Keratinocyte (primary cell): ENCODE data around the gene SPR. TPM values are rescaled to one million over a fixed set of nuclear protein-coding genes. Genes with fewer than 3 reads are reported as not detected.

Source experiments
- DNase-seq: peaks from one replicate; pipeline ENCODE4 v3.0.0-alpha.2; 2011; ENCODE audit warnings: low read depth, missing footprints, low spot score
- FAIRE-seq: peaks from 2 replicates; lab custom pipeline; 2011; peaks lifted over from hg19 to GRCh38; lab: Jason Lieb, UNC
- H2AFZ ChIP-seq: 2 replicates; pipeline ENCODE4 v1.6.0; 2012; ENCODE audit warnings: low read length, control low read depth, inconsistent platforms; ENCODE audit not compliant: control insufficient read depth
- H3K27ac ChIP-seq: 2 replicates; pipeline ENCODE4 v1.5.1; 2011; ENCODE audit warnings: low read length; ENCODE audit not compliant: control insufficient read depth, insufficient read depth
- H3K27me3 ChIP-seq: 3 replicates; pipeline ENCODE4 v1.6.0; 2011; ENCODE audit warnings: low read length; ENCODE audit not compliant: control insufficient read depth, insufficient read depth; ENCODE audit errors: extremely low read depth
- H3K36me3 ChIP-seq, 2 experiments: 2 replicates in 1 of 2; 3 replicates in 1 of 2; pipeline ENCODE4 v1.5.1; 2011; ENCODE audit warnings: low read length in 2 of 2, mild to moderate bottlenecking in 1 of 2; ENCODE audit not compliant: control insufficient read depth in 2 of 2, insufficient read depth in 2 of 2; ENCODE audit errors: extremely low read depth in 1 of 2
- H3K4me1 ChIP-seq: 3 replicates; pipeline ENCODE4 v1.5.1; 2011; ENCODE audit warnings: low read length; ENCODE audit not compliant: control insufficient read depth, insufficient read depth; ENCODE audit errors: extremely low read depth
- H3K4me2 ChIP-seq: 3 replicates; pipeline ENCODE4 v1.6.0; 2011; ENCODE audit warnings: low read depth, low read length; ENCODE audit not compliant: control insufficient read depth, insufficient read depth; ENCODE audit errors: extremely low read depth
- H3K4me3 ChIP-seq, 3 experiments: fragments of 200-600 bp in 1 of 3; sonication (generic) in 1 of 3; 2 replicates in 2 of 3; 3 replicates in 1 of 3; pipeline ENCODE4 v1.5.1; 2011 to 2016; ENCODE audit warnings: low read length in 3 of 3, mild to moderate bottlenecking in 3 of 3, control low read depth in 2 of 3, inconsistent platforms in 1 of 3, low read depth in 1 of 3, mixed read lengths in 1 of 3, mixed run types in 1 of 3, moderate library complexity in 1 of 3; ENCODE audit not compliant: control insufficient read depth in 2 of 3, insufficient read depth in 2 of 3; ENCODE audit errors: extremely low read depth in 1 of 3
- H3K79me2 ChIP-seq: 2 replicates; pipeline ENCODE4 v1.6.0; 2012; ENCODE audit warnings: low read length; ENCODE audit not compliant: control insufficient read depth, insufficient read depth
- H3K9ac ChIP-seq: 3 replicates; pipeline ENCODE4 v1.6.0; 2011; ENCODE audit warnings: low read length; ENCODE audit not compliant: control insufficient read depth, insufficient read depth; ENCODE audit errors: extremely low read depth
- H3K9me1 ChIP-seq: 3 replicates; pipeline ENCODE4 v1.6.0; 2011; ENCODE audit warnings: low read length; ENCODE audit not compliant: control insufficient read depth, insufficient read depth; ENCODE audit errors: extremely low read depth
- H3K9me3 ChIP-seq: 2 replicates; pipeline ENCODE4 v1.5.1; 2012; ENCODE audit warnings: low read depth, low read length; ENCODE audit not compliant: control insufficient read depth
- H4K20me1 ChIP-seq: 3 replicates; pipeline ENCODE4 v1.6.0; 2011; ENCODE audit warnings: low read length; ENCODE audit not compliant: control insufficient read depth, insufficient read depth; ENCODE audit errors: extremely low read depth
- EZH2 ChIP-seq: IDR thresholded peaks from one replicate; pipeline ENCODE4 v1.6.1; 2012; ENCODE audit warnings: inconsistent platforms, mild to moderate bottlenecking, low read length, moderate library complexity
- dilution Hi-C: fragments of 300-500 bp; cut with MboI; formaldehyde crosslinking; loops from one replicate; pipeline ENCODE4 v1.7.0; 2020; ENCODE audit warnings: low sequenced_read_pairs; ENCODE audit not compliant: extremely low pct_ligation_motif_present
- polyA plus RNA-seq, 5 experiments: library from polyadenylated mRNA; depleted of rRNA in 3 of 5; stranded (reverse) in 3 of 5; stranded (forward) in 1 of 5; unstranded in 1 of 5; fragments of >200 nt; gene quantifications; 1 replicate in 1 of 5; 2 replicates in 3 of 5; 3 replicates in 1 of 5; pipeline versions ENCODE4 v1.2.1 to v1.2.3, GENCODE V29; 2011 to 2012; ENCODE audit warnings: missing spikeins in 2 of 5, low read depth in 1 of 5, low replicate concordance in 1 of 5
- TF ChIP-seq, protein P1 (sequence below), 3 experiments: IDR thresholded peaks in 1 of 3; conservative IDR thresholded peaks in 1 of 3; optimal IDR thresholded peaks in 1 of 3; 2 replicates in 2 of 3; 3 replicates in 1 of 3; pipeline versions ENCODE3 to v1.5.1; 2011; ENCODE audit warnings: low read length in 3 of 3, mild to moderate bottlenecking in 3 of 3, moderate library complexity in 2 of 3, control low read depth in 1 of 3, inconsistent platforms in 1 of 3; ENCODE audit not compliant: insufficient read depth in 2 of 3; ENCODE audit errors: extremely low read depth in 1 of 3

The SPR gene
- polyA plus RNA-seq, 1 donor (not counting 4 experiments of a cell fraction or from before 2014, with no cell fraction given): 25.1 TPM

DNA sequence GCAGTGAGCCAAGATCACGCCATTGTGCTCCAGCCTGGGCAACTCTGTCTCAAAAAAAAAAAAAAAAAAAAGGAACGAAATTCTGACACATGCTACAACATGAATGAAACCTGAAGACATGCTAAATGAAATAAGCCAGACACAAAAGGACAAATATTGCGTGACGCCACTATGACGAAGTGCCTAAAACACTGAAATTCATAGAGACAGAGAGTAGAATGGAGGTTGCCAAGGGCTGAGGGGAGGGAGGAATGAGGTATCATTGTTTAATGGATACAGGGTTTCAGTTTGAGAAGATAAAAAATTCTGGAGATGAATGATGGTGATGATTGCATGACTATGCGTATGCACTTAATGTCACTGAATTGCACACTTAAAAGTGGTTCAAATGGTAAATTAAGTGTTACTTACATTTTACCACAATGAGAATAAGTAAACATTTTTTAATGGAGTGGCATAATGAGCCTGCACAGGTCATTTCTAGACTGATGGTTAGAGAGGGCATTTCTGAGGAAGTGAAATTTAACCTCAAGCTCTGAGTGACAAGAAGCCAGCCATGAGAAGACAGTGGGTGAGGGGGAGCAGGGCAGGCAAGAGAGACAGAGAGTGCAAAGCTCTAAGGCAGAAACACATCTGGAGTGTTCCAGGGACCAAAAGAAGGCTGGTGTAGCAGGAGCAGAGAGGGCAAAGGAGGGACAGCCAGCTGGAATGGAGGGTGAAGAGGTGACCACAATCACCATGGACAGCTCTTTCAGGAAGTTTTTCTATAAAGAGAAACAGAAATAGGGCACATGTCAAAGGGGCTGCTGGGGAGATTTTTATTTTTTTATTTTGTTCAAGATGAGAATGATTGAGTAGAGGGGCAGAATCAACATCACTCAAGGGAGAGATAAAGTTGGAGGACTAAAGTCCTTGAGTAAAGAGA, 40.8 kb upstream of the SPR start:
- H3K4me1 ChIP-seq: no peaks in the 10 kb centered on the region
- no peak overlapping the region for H3K9ac ChIP-seq
- no peak overlapping the region for H2AFZ ChIP-seq
- no peaks in the 10 kb centered on the region for H3K9me3 ChIP-seq
- no peaks in the 10 kb centered on the region for H3K36me3 ChIP-seq
- H3K79me2 ChIP-seq: no peaks in the 10 kb centered on the region
- TF ChIP-seq EZH2: no peak
- TF ChIP-seq, protein P1, sequence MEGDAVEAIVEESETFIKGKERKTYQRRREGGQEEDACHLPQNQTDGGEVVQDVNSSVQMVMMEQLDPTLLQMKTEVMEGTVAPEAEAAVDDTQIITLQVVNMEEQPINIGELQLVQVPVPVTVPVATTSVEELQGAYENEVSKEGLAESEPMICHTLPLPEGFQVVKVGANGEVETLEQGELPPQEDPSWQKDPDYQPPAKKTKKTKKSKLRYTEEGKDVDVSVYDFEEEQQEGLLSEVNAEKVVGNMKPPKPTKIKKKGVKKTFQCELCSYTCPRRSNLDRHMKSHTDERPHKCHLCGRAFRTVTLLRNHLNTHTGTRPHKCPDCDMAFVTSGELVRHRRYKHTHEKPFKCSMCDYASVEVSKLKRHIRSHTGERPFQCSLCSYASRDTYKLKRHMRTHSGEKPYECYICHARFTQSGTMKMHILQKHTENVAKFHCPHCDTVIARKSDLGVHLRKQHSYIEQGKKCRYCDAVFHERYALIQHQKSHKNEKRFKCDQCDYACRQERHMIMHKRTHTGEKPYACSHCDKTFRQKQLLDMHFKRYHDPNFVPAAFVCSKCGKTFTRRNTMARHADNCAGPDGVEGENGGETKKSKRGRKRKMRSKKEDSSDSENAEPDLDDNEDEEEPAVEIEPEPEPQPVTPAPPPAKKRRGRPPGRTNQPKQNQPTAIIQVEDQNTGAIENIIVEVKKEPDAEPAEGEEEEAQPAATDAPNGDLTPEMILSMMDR (optimal IDR thresholded peaks at IDR 0.05 in 1 of 3, IDR thresholded peaks at IDR 0.05 in 1 of 3, conservative IDR thresholded peaks at IDR 0.05 in 1 of 3; ENCODE audit: extremely low read depth in 1 of 3, insufficient read depth in 2 of 3, low read length in 3 of 3): no peak
- no peak overlapping the region for H3K27ac ChIP-seq
- no peaks in the 10 kb centered on the region for H3K27me3 ChIP-seq
- FAIRE-seq (no peak), DNase-seq (no peak)
- no peaks in the 10 kb centered on the region for H4K20me1 ChIP-seq
- no peaks in the 10 kb centered on the region for H3K9me1 ChIP-seq
- H3K4me3 ChIP-seq: no peak overlapping the region
- no peak overlapping the region for H3K4me2 ChIP-seq
- dilution Hi-C loops: no loop called here

DNA sequence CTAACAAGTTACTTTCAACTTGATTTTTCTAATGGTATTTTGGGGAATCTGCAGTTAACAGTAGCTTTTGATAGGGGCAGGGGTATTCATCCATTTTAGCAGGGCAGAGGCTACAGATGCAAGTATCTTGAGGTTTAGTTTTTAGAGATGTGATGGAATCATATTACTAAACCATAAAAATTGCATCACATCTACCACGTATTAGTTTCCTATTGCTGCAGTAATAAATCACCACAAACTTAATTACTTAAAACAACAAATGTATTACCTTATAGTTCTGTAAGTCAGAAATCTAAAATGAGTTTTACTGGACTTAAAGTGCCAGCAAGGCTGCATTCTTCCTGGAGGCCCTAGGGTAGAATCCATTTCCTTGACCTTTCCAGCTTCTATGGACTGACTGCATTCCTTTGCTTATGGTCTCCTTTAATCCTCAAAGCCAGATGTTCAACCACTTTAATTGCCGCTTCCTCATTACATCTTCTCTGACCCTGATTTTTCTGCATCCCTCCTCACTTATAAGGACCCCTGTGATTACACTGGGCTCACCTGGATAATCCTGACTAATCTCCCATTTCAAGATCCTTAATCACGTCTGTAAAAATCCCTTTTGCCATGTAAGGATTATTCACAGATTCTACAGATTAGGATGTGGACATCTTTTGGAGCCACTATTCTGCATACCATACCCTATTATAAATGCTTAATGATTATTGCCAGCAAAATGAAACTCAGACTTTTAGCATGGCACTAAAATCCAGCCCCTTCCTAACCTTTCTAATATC, 39.5 kb upstream of the SPR start:
- dilution Hi-C loops: no loop called here
- Histone ChIP-seq H3K9ac (no peak overlapping the region), H3K4me3 (no peak overlapping the region), H3K4me1 (no peaks in the 10 kb centered on the region), H3K27me3 (no peaks in the 10 kb centered on the region), H2AFZ (no peak overlapping the region), H3K79me2 (no peaks in the 10 kb centered on the region), H3K9me3 (no peaks in the 10 kb centered on the region), H3K9me1 (no peaks in the 10 kb centered on the region), H3K4me2 (no peak overlapping the region), H3K27ac (no peak overlapping the region), H3K36me3 (no peaks in the 10 kb centered on the region), H4K20me1 (no peaks in the 10 kb centered on the region)
- TF ChIP-seq, protein P1 (optimal IDR thresholded peaks at IDR 0.05 in 1 of 3, IDR thresholded peaks at IDR 0.05 in 1 of 3, conservative IDR thresholded peaks at IDR 0.05 in 1 of 3; ENCODE audit: extremely low read depth in 1 of 3, insufficient read depth in 2 of 3, low read length in 3 of 3): no peak
- no peak for TF ChIP-seq EZH2
- DNase-seq: no peak
- no peak for FAIRE-seq
